ENCODE data around the gene PLK1. TPM values are rescaled to one million over a fixed set of nuclear protein-coding genes. Genes with fewer than 3 reads are reported as not detected.

The PLK1 gene
- total and polyA plus RNA-seq, 2 of the 13 experiments (the other 11 are each of a cell fraction or from before 2014, with no cell fraction given) = 71.5 to 76.3 TPM

GRCh38 chr16:23679986-23680336 lies 1.3 kb downstream of the PLK1 start (continued):
- TF ChIP-seq HOMEZ (CRISPR knock-in tag; IDR thresholded peaks at IDR 0.05; ENCODE audit: low read depth) = no peak
- TF ChIP-seq ZFX (CRISPR knock-in tag; IDR thresholded peaks at IDR 0.05; ENCODE audit: low read depth) = no peak
- no peak for TF ChIP-seq U2AF2 (IDR thresholded peaks at IDR 0.05; ENCODE audit: low read depth, low read length)
- TF ChIP-seq TBL1XR1 (IDR thresholded peaks at IDR 0.05; ENCODE audit: borderline replicate concordance, low read length, partially characterized antibody) = no peak
- TF ChIP-seq ZNF430 (CRISPR knock-in tag; IDR thresholded peaks at IDR 0.05) = no peak
- TF ChIP-seq ZFYVE20 (CRISPR knock-in tag; IDR thresholded peaks at IDR 0.05; ENCODE audit: borderline replicate concordance, low read depth) = no peak
- TF ChIP-seq ZC3H4 (CRISPR knock-in tag; IDR thresholded peaks at IDR 0.05; ENCODE audit: borderline replicate concordance) = no peak
- no peak for TF ChIP-seq ZSCAN9 (CRISPR knock-in tag; IDR thresholded peaks at IDR 0.05; ENCODE audit: borderline replicate concordance)
- TF ChIP-seq NBN (conservative IDR thresholded peaks at IDR 0.05) = no peak
- TF ChIP-seq ZBTB44 (CRISPR knock-in tag; IDR thresholded peaks at IDR 0.05) = no peak
- TF ChIP-seq ZBTB38 (CRISPR knock-in tag; IDR thresholded peaks at IDR 0.05) = 0 out of 2 replicates have a peak, but pooled peaks have one; percentile 40
- TF ChIP-seq TERF1 (CRISPR knock-in tag; IDR thresholded peaks at IDR 0.05) = no peak
- no peak for TF ChIP-seq RARG (CRISPR knock-in tag; IDR thresholded peaks at IDR 0.05; ENCODE audit: low read depth)
- TF ChIP-seq ZFP36L2 (CRISPR knock-in tag; IDR thresholded peaks at IDR 0.05) = no peak
- TF ChIP-seq ZNF674 (CRISPR knock-in tag; IDR thresholded peaks at IDR 0.05; ENCODE audit: low read depth) = no peak
- TF ChIP-seq SNAI1 (CRISPR knock-in tag; IDR thresholded peaks at IDR 0.05; ENCODE audit: borderline replicate concordance) = no peak
- TF ChIP-seq ZNF235 (CRISPR knock-in tag; IDR thresholded peaks at IDR 0.05; ENCODE audit: borderline replicate concordance) = no peak
- TF ChIP-seq PCBP2 (optimal IDR thresholded peaks at IDR 0.05; ENCODE audit: low read depth, low read length, poor library complexity, severe bottlenecking) = peak; percentile 89
- no peak for TF ChIP-seq ZNF766 (CRISPR knock-in tag; IDR thresholded peaks at IDR 0.05; ENCODE audit: borderline replicate concordance)
- TF ChIP-seq GATAD2A (CRISPR knock-in tag; IDR thresholded peaks at IDR 0.05) = no peak
- TF ChIP-seq RXRA (CRISPR knock-in tag; IDR thresholded peaks at IDR 0.05) = no peak
- no peak for TF ChIP-seq ZNF556 (CRISPR knock-in tag; IDR thresholded peaks at IDR 0.05; ENCODE audit: borderline replicate concordance)
- TF ChIP-seq ZNF572 (CRISPR knock-in tag; IDR thresholded peaks at IDR 0.05) = 0 out of 2 replicates have a peak, but pooled peaks have one; percentile 56
- TF ChIP-seq ZBTB8A (CRISPR knock-in tag; IDR thresholded peaks at IDR 0.05; ENCODE audit: borderline replicate concordance, low read depth) = no peak
- TF ChIP-seq MED8 (CRISPR knock-in tag; IDR thresholded peaks at IDR 0.05; ENCODE audit: insufficient replicate concordance) = no peak
- no peak for TF ChIP-seq RFXANK (CRISPR knock-in tag; IDR thresholded peaks at IDR 0.05)
- TF ChIP-seq REPIN1 (CRISPR knock-in tag; IDR thresholded peaks at IDR 0.05; ENCODE audit: borderline replicate concordance, low read depth) = no peak
- 0 out of 2 replicates have a peak, but pooled peaks have one; percentile 4 for TF ChIP-seq ZFY (CRISPR knock-in tag; IDR thresholded peaks at IDR 0.05)
- TF ChIP-seq ZKSCAN5 (CRISPR knock-in tag; IDR thresholded peaks at IDR 0.05) = peak; percentile 75; the same call in 1 of the 2 replicates

Data from HepG2 (cell line).